GM19372 (cell line): ENCODE measurements around the gene METTL1.

Source experiments
- ATAC-seq: cut with Tn5 transposase; IDR thresholded peaks from one replicate; pipeline ENCODE4 v1.9.1; 2021; ENCODE audit warnings: mild to moderate bottlenecking, low read depth, moderate library complexity; ENCODE audit not compliant: unreplicated experiment

The METTL1 gene

GRCh38 chr12:57755454-57756372 is 16.2 kb downstream of the METTL1 start:
- ATAC-seq = no peak

- ATAC-seq = no peak
Observed at GRCh38 chr12:57755194-57755453, 16.8 kb downstream of the METTL1 start.

- peak; percentile 28 for ATAC-seq
Observed at GRCh38 chr12:57754411-57755193, 17.3 kb downstream of the METTL1 start, which contains the start of gene MARCHF9. Gene MARCHF9 (plus strand): TSS chr12:57755103. CDS start chr12:57755529, 426 bp downstream.

GRCh38 chr12:57753756-57754337 is 18.1 kb downstream of the METTL1 start:
- no peak for ATAC-seq

GRCh38 chr12:57752668-57753000 is 19.3 kb downstream of the METTL1 start:
- ATAC-seq = no peak

- ATAC-seq = peak; percentile 61
Observed at GRCh38 chr12:57751788-57752667, 19.9 kb downstream of the METTL1 start, which contains the start of gene CDK4. Gene CDK4 (minus strand): TSS chr12:57752310. CDS start chr12:57751717, 593 bp downstream.

GRCh38 chr12:57751432-57751787 is 20.5 kb downstream of the METTL1 start:
- ATAC-seq = no peak

GRCh38 chr12:57750561-57751431 is 21.1 kb downstream of the METTL1 start:
- ATAC-seq = no peak

GRCh38 chr12:57749061-57749460 is 22.8 kb downstream of the METTL1 start:
- ATAC-seq = no peak

GRCh38 chr12:57746025-57746424 is 25.9 kb downstream of the METTL1 start:
- ATAC-seq = no peak

- ATAC-seq = no peak
Observed at GRCh38 chr12:57745485-57745881, 26.4 kb downstream of the METTL1 start.

- ATAC-seq = peak; percentile 75
Observed at GRCh38 chr12:57744777-57745484, 27.0 kb downstream of the METTL1 start, which contains the start of gene TSPAN31. Gene TSPAN31 (plus strand): TSS chr12:57745039. CDS start chr12:57745155, 116 bp downstream.

- peak; percentile 37 for ATAC-seq
Observed at GRCh38 chr12:57744194-57744776, 27.6 kb downstream of the METTL1 start.

- ATAC-seq = no peak
Observed at GRCh38 chr12:57743769-57744168, 28.1 kb downstream of the METTL1 start.

- ATAC-seq = peak; percentile 46
Observed at GRCh38 chr12:57741844-57742738, 29.8 kb downstream of the METTL1 start.

GRCh38 chr12:57741413-57741789 is 30.5 kb downstream of the METTL1 start:
- ATAC-seq = no peak

GRCh38 chr12:57740656-57741412 is 31.1 kb downstream of the METTL1 start:
- peak; percentile 41 for ATAC-seq
